Regular cardiac myocyte (primary cell): ENCODE results near the gene SBF2. TPM values are rescaled to one million over a fixed set of nuclear protein-coding genes. Genes with fewer than 3 reads are reported as not detected.

ENCODE experiments used
- total RNA-seq: library from RNA; depleted of rRNA; stranded (reverse); fragments of >200 nt; gene quantifications from 2 replicates; pipeline ENCODE4 v1.2.3, GENCODE V29; 2014

SBF2 gene
- total RNA-seq = 32.6 and 56.4 TPM in 2 replicates

GRCh38 chr11:10293423-10294289, at the start of gene SBF2:
Gene SBF2 (minus strand): TSS chr11:10294219. CDS start chr11:10294069, 150 bp downstream.

GRCh38 chr11:10304495-10305261, 10.7 kb upstream of the SBF2 start, which contains the start of gene ADM:
Gene ADM (plus strand): TSS chr11:10305073. CDS start chr11:10305701, 628 bp downstream.

Other genes with a start within 250 kb of the SBF2 start
- 215 and 1,405 TPM in 2 replicates for gene ADM, start 10.9 kb upstream of the SBF2 start, total RNA-seq
- 2.7 and 16.9 TPM in 2 replicates for gene AMPD3, start 161.0 kb upstream of the SBF2 start, total RNA-seq
- gene RNF141, start 247.0 kb upstream of the SBF2 start, total RNA-seq = 49.8 and 63.7 TPM in 2 replicates